Measurements from ENCODE around the gene CD101.
"Not testable (repeated sequence)": the region's sequence is repeated elsewhere in the genome, so short reads cannot be mapped to it uniquely, and the experiment has no call there.

Gene CD101

DNA sequence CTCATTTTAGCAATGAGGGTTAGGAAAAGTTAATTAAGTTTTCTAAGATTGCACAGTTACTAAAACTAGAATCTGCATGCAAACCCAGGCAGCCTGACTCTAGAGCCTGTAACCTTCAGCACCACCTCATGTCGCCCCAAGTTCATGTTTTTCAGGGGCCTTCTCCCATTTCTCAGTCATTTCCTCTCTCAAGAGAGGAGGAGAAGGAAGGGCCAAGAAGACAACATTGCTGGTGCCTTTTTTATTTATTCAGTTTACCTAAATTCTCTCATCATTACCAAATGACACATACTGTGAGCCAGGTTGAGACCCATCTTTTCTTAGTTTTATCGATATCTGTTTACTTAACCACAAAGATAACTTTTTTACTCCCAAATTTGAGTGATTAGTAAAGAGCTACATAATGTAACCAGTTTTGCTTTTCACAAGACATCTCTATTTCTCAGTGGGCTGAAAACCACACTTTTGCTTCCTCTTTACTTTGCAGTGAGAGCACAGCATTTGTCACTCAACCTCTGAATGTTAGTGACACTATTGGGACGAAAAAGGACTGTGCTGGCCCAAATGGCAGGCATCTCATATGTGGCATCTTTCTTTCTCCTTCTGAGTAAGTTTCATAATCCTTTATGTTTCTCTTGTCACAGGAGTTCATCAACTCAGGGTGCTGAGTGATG is at the start of gene CD101:
Gene CD101, plus strand, starts transcription at position 507 of the 674 bp plus-strand sequence. Its CDS starts 58 bp downstream, at position 565.
- peak in 1 of 51 donors; percentile 5 for DNase-seq

DNA sequence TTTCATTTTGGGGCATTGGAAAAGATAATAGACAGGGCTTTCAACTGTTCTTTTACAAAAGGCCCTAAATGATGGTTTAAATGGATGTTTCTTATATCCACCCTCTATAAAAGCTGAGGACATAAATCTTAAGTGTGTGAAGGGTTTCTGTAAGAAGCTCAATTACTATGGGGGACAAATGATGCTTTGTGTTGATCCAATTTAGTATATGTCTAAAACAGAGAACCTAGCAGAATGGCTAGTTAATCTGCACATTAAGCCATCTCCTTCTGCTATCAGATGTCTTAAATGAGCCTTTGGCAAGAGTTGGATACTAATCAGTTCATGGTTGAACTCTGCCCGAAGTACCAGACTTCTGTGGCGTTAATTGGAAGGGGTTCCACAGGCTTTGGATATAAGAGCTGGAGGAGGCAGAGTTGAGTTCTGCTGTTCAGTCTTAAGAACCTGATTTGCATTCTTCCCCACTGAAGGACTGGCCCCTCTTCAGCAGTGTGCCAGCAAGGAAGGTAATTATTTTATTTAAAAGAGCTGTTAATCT is 48.8 kb upstream of the CD101 start:
- no peak for DNase-seq

- DNase-seq: no peak
Observed at GRCh38 chr1:116954440-116954839, 47.1 kb upstream of the CD101 start.

DNA sequence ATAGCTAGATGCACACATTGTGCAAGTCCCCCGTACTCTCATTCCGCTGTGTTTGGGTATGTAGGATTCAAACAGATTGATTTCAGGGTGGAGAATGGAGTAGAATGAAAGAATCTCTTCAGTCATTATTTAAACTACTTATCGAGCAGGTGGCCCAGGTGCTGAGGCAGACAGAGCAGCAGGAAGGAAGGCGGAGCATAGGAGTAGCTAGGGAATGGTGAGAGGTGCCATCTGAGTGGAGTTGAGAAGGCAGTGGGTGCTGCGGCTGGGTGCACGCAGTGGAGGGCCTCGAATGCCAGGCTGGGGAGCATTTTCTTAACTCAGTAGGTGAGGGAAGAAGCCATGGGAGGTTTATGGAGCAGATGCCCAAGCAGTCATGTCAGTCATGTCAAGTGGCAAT is 45.2 kb upstream of the CD101 start:
- DNase-seq: no peak

- DNase-seq: no peak
Observed at GRCh38 chr1:116957646-116958045, 43.9 kb upstream of the CD101 start.

DNA sequence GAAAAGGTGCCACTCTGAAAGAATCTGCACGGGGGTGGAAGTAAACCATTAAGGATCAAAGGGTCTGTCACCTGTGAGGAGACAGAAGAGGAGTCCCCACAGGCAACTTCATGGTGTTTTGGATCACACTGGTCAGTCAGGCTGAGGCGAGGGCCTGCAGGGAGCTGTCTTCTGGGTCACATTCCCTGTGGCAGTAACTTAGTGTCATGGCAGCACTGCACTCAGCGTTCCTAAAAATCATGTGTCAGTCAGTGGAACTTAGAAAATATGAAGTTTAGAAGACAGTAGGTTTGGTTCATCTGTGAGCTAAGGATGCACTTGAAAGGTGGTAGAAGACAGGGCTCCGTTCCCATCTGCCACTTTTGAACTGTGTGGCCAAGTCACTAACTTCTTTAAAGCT is 43.5 kb upstream of the CD101 start:
- DNase-seq: no peak

DNA sequence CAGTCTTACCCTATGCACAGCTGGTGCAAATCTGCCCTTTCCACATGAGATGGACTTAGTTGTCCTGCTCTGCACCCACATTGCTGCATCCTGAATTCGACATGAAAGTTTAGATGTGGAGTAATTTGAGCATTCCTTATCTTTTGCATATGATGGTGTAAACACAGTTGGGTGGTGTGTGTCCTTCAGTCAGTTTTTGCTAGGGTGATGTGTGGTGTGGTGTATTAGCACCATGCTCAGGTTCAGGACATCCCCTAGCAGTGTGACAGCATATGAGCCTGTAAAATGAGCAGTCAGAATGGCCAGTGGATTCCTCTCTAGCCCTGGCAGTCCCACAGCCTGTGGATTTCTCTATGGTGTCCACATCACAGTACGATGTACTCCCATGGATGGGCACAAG is 42.6 kb upstream of the CD101 start:
- no peak for DNase-seq

GRCh38 chr1:116961606-116962005 is 40.0 kb upstream of the CD101 start:
- DNase-seq: no peak

- DNase-seq: no peak
Observed at GRCh38 chr1:116962987-116963639, 38.4 kb upstream of the CD101 start.

DNA sequence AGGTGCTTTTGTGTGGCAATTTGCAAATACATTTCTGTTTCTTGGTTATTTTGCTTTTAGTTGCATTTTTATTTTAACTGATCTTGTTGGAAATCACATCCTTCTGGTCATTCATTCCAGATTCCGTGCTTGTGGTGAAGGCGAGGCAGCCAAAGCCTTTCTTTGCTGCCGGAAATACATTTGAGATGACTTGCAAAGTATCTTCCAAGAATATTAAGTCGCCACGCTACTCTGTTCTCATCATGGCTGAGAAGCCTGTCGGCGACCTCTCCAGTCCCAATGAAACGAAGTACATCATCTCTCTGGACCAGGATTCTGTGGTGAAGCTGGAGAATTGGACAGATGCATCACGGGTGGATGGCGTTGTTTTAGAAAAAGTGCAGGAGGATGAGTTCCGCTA is 34.8 kb upstream of the CD101 start:
- DNase-seq: no peak

DNA sequence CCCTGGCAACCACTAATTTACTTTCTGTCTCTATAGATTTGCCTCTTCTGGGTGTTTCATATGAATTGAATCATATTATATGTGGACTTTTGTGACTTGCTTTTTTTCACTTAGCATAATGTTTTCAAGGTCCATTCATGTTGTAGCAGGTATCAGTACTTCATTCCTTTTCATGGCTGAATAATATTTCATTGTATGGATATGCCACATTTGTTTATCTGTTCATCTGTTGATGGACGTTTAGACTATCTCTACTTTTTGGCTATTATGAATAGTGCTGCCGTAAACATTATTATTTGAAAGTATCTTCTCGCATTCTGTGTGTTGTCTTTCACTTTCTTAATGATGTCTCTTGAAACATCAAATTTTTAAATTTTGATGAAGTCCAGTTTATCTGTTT is 32.8 kb upstream of the CD101 start:
- no peak for DNase-seq

GRCh38 chr1:116971258-116971860 is 30.2 kb upstream of the CD101 start:
- peak in 2 of 51 donors; percentile 4 to 21 for DNase-seq

DNA sequence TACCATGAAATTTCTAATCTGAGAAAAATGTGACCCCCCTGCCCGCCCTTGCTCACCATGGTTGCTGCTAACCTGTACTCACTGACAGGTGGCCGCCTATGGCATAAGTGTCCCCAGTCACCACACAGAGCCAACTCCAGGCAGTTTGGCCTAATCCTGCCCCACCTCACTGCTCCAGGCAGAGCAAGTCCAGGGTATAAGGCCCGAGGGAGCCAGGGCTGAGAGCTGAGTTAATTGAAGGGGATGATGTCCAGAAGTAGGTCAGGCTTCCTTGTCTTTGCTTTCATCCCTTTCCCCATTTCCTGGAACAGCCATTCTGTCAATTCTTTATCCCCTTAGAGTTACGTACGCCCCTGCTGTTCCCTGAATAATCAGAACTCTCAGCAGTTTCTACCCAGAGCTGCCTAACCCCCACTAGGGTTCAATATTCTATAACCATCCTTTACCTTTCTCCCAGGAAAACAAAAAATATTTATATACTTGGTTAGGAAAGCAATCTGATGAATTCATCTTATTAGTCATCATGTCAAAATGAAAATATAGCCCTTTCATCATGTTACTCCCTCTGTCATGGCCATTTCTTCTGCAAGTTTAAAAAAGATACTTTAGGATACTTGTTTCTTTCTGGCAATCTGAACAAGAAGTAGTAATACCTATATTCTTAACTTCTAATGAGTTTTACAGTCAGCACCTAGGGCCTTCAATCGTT is 29.4 kb upstream of the CD101 start:
- DNase-seq: no peak

DNA sequence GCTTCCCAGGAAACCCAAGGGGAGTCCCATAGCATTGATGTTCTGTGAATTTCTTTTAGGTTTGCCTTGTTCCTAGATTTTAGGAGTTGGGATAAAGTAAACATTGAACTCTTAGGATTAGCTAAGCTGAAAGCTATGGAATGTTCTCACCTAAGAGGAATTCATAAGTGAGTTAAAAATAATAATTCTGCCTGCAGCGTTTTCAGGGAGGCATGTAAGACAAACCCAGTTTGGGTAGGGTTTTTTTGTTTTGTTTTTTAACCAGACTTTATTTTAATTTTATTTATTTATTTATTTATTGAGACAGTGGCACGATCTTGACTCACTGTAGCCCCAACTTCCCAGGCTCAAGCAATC is 28.9 kb upstream of the CD101 start:
- no peak for DNase-seq

DNA sequence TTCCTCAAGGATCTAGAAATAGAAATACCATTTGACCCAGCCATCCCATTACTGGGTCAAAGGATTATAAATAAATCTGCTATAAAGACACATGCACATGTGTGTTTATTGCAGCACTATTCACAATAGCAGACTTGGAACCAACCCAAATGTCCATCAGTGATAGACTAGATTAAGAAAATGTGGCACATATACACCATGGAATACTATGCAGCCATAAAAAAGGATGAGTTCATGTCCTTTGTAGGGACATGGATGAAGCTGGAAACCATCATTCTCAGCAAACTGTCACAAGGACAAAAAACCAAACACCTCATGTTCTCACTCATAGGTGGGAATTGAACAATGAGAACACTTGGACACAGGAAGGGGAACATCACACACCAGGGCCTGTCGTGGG is 21.3 kb upstream of the CD101 start:
- DNase-seq: not testable (repeated sequence)

DNA sequence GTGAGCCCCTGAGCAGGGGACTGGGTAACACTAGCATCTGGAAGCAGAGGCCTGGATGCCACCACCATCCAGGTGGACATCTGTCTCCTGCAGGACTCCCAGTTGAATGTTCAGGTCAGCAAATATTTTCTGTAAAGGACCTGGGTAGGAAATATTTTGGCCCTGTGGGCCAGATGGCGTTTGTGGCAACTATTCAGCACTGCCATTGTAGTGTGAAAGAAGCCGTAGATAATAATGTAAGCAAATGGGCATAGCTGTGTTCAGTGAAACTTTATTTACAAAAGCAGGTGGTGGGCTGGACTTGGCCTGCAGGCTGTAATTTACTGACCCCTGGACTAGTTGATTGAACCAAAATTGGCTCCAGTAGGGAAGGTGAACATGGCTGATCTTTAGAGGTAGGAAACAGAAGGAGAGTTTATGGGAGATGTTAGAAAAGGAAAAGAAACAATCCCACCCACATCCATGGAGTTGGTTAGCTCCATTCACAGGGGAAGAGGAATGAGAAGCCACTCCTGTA is 20.0 kb upstream of the CD101 start:
- DNase-seq: no peak

GRCh38 chr1:116982319-116983004 is 19.1 kb upstream of the CD101 start:
- DNase-seq: no peak

- no peak for DNase-seq
Observed at GRCh38 chr1:116983112-116983511, 18.4 kb upstream of the CD101 start.

DNA sequence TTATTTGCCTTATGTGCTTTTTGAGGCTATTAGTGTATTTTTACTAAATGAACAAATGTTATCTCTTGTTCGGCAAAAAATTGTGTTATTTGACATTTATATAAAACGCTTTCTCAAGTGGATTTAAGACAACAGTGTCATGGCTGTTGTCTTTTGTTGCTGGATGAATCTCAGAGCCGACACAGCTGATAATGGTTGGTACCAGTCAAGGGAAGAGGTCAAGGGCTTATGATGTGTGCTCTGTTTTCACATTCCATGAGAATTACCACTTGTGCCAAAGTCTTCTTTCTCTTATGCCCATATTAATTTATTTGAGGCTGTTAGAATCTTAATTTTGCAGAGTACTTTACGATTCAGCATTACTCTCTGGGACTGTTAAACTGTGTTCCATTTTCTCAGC is 17.9 kb upstream of the CD101 start:
- no peak for DNase-seq

DNA sequence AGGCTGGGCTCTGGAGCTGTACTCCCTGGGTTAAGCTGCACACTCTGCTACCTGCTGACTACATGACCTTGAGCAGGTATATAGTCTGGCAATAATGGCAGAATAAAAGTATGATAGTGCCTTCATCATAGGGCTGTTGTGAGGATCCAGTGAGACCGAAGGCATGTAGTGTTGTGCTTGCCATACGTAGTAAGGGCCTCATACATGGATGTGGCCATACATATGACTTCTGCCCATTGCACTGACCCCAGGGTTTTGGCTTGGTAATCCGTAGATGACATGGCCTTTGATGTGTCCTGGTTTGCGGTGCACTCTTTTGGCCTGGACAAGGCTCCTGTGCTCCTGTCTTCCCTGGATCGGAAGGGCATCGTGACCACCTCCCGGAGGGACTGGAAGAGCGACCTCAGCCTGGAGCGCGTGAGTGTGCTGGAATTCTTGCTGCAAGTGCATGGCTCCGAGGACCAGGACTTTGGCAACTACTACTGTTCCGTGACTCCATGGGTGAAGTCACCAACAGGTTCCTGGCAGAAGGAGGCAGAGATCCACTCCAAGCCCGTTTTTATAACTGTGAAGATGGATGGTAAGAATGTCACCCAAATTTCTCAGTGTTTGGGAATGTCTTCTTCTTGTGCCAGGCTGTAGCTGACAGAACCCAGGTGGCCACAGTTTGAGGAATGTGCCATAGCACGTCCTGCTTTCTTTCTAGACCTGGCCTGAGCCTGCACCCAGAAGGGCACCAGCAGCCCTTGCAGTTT is 17.0 kb upstream of the CD101 start:
- no peak for DNase-seq
